NCI-H146 (cell line): Measurements from ENCODE around the gene CHRNG.

Experiments used
- DNase-seq: peaks from one replicate; lab custom pipeline; 2025; lab: John Stamatoyannopoulos, UW

Gene CHRNG

DNA sequence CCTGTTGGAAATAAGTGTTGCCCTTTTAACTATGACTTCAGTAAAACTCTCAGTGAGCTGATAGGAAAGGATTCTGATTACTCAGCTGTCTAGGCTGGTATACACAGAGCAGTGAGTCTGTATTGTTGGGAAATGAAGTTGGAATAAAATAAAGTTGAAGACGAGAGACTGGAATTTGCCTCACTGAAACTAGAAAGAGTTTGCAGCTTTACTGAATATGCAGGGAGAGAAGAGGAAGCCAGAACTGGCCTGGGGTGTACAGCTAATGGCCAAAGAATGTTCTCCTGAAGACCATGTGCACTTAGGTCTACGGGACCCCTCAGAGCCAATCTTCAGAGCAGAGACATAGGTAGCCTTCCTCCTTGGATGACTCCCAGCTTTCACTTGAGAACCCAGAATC is 37.5 kb downstream of the CHRNG start:
- no peak for DNase-seq

DNA sequence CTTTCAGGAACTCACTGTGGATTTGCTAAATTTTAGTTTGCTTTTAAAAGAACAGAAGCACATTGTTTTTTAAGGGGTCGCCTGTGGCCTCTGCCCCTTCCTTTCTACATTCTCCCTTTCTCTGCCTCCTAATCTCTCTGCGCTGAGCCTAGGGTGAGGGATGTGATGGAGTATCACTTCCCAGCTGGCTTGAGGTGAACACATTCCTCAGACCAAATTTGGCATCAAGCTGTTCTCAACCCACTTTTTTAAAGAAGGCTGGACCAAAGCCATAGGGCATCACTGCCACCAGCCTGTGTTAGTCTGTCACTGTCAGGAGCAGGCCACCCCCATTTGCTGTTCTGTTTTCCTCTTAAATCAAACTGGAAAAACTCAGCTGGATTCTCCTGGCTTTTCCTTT is 38.3 kb downstream of the CHRNG start:
- DNase-seq: no peak

DNA sequence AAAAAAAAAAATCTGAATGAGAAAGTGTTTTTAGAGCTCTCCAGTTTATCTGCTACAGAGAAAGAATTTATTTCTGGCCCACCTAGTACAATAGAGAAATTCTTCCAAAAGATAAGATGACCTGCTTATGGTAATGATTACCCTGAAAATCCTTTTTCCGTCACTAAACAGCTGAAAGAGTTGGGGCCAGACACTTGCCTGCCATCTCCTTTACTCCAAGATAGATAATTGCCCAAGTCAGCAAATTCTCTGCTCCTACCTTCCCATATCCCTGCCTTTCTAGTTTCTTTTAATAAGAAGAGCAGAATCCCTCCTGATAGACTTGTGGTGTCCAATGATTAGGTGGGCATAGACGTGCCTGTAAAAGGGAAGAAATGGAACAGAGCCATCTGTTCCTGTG is 39.1 kb downstream of the CHRNG start:
- DNase-seq: no peak

DNA sequence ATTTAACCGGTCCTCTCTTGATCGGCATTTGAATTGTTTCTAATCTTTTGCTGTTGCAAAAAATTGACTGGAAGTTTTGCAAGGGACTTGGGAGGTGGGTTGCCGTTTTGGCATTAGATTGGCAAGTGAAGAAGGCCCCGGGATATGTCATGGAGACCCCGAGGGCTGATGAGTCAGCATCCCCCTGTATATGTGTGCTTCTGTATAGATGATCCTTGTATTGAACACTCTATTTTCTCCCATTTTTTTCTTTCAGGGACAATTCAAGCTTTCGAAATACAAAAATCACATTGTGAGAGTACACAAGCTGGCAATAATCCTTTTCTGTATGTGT is 41.1 kb downstream of the CHRNG start:
- no peak for DNase-seq

DNA sequence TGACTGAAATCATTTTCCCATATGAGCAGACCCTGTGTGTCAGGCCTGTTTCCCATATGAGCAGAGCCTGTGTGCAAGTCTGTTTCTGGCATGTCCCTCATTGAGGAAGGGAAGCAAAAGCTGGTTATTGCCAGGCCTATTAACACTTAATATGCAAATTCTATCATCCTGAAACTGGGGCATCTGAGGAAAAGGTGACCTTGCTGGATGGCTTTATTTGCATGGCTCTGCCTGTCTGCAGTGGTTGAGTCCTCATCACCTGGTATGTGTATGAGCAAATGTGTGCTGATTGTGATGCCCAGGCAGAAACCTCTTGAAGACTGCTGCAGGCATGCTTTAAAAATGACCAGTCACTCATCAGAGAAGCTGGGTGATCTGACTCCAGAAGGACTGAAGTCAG is 42.2 kb downstream of the CHRNG start:
- no peak for DNase-seq

DNA sequence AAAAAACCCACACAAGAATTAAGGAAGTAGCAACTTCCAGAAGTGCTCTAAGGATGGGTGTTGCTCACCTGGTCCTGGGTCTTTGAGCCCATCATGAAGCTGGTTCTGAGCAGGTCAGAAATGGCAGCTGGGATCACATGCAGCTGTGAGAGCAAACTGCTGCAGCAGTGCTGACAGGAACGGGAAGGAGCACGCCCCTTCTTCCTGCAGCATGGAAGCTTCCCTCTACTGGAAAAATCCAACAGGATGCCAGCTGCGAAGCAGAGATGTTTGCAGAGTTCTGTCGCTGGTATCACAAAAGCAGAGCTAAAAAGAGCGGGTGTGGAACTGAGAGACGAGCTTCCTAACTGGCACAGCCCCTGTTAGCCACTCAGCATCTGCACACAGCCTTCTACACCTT is 44.7 kb downstream of the CHRNG start:
- DNase-seq: no peak

DNA sequence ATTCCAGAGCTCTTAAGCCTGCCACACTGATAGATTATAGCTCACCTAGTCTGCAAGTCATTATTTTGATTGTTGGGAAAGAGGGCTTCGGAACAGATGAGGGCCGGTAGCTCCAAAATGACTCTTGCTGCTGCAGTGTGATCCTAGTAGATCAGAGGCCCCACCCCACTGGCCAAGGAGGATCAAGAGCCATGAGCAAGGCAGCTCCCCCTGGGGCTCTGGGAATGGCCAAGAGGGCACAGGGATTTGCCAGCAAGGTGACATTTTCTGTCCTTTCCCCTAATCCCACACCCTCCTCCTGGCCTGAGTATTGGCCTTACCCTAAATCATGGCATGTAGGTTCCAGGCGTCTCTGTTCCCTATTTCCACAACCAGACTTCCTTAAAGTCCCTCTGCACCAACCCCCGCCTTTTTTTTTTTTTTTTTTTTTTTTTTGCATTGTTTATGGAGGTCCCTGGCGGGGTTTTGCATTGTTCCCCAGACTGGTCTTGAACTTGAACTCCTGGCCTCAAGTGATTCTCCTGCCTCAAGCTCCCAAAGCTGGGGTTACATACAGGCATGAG is 47.5 kb downstream of the CHRNG start:
- no peak for DNase-seq

DNA sequence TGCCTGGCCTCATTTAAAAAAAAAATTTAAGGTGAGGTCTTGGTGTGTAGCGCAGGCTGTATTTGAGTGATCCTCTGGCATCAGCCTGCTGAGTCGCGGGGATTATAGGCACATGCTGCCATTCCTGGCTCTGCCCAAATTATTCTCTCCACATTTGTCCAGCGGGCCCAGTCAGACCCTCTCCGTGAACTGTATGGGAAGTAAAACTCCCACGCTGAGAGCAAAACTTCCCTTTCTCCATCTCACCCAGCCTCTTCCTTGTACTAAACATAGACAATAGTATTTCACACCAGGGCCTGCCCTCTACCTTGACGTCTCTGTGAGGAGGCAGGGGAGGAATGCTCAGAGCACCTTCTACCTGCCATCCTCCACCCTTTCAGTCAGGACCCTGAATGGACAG is 48.0 kb downstream of the CHRNG start:
- no peak for DNase-seq

DNA sequence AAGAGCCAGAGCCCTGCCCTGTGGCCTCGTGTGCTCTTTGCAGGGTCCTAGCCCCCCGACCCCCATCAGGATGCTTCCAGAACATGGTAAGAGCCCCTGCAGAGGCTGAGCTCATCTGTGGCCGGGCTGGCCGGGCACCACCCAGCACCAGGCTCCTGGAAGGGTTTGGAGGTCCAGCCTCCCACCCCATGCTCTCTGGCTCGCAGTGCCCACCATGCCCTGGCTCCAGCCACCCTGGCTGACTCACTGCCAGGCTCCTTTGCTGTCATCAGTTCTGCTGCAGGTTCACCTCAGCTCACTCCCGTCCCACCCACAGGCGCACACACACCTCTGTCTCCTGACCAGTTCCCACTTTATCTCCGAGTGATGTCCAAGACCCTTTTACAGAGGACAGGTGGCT is 48.5 kb downstream of the CHRNG start:
- DNase-seq: no peak

DNA sequence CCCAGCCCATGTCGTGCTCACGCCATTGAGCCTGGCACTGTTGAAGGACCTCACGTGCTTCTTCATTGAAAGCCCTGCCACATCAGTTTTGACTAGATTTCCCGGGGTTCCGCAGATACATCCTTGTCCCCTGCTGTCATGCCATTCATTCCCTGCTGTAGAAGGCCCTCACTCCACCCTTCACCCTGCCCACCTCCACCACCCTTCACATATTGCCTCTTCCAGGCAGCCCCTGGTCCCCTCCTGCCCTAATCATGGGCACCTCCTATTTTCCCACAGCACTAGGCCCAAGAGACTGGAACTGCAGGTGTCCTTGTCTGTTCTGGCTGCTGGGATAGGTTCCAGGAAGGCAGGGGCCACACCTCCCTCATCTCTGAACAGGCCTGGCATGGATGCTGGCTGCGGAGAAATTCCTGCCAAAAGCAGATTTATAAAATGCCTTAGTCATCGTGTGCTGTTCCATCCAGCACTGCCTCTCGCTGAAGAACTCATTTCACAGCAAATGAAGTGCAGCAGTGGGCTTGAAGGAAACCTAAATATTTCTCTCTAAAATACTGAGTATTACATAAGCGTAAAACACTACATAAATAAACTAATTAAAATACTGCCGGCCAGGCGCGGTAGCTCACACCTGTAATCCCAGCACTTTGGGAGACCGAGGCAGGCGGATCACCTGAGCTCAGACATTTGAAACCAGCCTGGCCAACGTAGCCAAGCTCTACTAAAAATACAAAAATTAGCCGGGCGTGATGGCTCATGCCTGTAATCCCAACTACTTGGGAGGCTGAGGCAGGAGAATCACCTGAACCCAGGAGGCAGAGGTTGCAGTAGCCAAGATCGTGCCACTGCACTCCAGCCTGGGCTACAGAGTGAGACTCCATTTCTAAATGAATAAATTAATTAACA is 49.4 kb downstream of the CHRNG start:
- DNase-seq: no peak

DNA sequence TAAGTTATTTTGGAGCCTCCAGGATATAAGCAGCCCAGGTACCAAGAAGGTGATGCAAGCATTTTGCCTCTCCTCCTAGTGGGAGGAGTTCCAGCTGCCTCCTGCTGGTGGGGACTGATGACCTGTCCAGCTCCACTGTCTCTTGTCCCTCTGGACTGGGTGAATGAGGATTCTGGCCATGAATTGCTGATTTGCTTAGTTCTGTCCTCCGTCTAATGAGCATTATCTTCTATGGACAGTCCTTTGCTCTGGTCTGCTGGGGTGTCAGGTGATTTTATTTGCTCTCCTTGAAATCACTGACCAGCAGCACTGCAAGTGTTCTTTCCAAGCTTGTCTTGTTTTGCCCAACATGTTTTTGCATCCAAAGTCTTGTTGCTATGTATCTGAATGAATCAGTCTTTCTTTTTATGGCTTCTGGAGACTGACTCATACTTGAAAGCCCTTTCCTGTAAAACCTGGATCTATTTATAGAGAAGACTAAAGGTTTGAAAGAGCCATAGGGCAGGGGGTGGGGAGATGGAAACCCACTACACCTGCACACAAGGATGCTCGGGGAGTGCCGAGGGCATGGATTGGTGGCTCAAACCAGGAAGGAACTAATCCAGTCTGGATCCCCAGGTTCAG is 53.4 kb downstream of the CHRNG start:
- no peak for DNase-seq

DNA sequence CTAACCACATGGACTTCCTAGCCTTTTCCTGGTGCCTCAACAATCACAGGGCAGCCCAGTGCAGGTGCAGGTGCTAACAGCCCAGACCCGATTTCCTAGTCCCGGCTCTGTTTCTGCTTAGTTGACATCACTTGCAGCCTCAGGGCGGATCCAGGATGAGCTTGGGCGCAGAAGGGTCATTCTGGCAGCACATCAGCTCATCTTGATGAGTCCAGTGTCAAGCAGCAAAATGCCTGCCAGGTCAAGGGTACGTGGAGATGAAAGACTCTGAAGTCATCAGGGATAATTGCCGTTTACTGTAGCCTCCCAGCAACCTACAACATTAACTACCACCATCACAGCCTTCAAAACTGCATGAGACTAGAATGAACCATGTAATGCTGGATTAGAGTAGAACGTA is 54.5 kb downstream of the CHRNG start:
- no peak for DNase-seq
